HepG2 (cell line): ENCODE measurements around the gene IGFBP6. TPM values are rescaled to one million over a fixed set of nuclear protein-coding genes. Genes with fewer than 3 reads are reported as not detected.
A peak's percentile ranks its signal among the peaks of the same experiment; 100 is the strongest.

Experiments used
- ATAC-seq: fragments of 200-7000 bp; cut with Tn5 transposase; 3 replicates; pipeline ENCODE4 v1.9.1; 2020; ENCODE audit warnings: mild to moderate bottlenecking, moderate library complexity
- BruUV-seq: library from RNA; stranded (reverse); fragments of 400-500 nt; replicated peaks from 2 replicates; lab custom pipeline; 2021; lab: Mats Ljungman, UMichigan
- CTCF ChIA-PET: fragments of 300-600 bp; formaldehyde crosslinking; extraction: SDS; loops from one replicate; lab custom pipeline; 2021; ENCODE audit warnings: low total read pairs, inconsistent platforms, low intra/inter-chr PET ratio; lab: Yijun Ruan, JAX
- POLR2A ChIA-PET: fragments of 350-600 bp; sonication (Branson Sonifier 250); formaldehyde crosslinking; loops from one replicate; lab custom pipeline; 2020; ENCODE audit warnings: antibody characterized with exemption, inconsistent platforms; lab: Yijun Ruan, JAX
- DNase-seq: peaks from one replicate; pipeline ENCODE4 v3.0.0-alpha.2; 2015; ENCODE audit warnings: low spot score
- FAIRE-seq: peaks from 3 replicates; lab custom pipeline; 2011; peaks lifted over from hg19 to GRCh38; lab: Jason Lieb, UNC
- H2AFZ ChIP-seq: one replicate; pipeline ENCODE4 v1.6.1; 2011; ENCODE audit warnings: low read length, inconsistent platforms
- H3K27ac ChIP-seq: fragments of 300-600 bp; 3 replicates; pipeline ENCODE4 v1.8.0; 2011; ENCODE audit warnings: mixed run types, mild to moderate bottlenecking, mixed read lengths, low read length, inconsistent platforms; ENCODE audit not compliant: insufficient read depth; ENCODE audit errors: extremely low read length
- H3K27me3 ChIP-seq, 2 experiments: fragments of 200-600 bp in 1 of 2; 2 replicates in 1 of 2; 3 replicates in 1 of 2; pipeline versions ENCODE4 v1.6.0 to v1.8.0; 2011; ENCODE audit warnings: low read length in 2 of 2, mild to moderate bottlenecking in 2 of 2, moderate library complexity in 2 of 2, inconsistent platforms in 1 of 2; ENCODE audit not compliant: insufficient read depth in 2 of 2, control insufficient read depth in 1 of 2
- H3K36me3 ChIP-seq, 2 experiments: fragments of 200-600 bp in 1 of 2; replicated peaks in 1 of 2; 2 replicates in 1 of 2; 3 replicates in 1 of 2; pipeline versions ENCODE4 v1.5.1 to v1.8.0; 2011; ENCODE audit warnings: low read length in 2 of 2, inconsistent platforms in 1 of 2; ENCODE audit not compliant: insufficient read depth in 2 of 2, control insufficient read depth in 1 of 2
- H3K4me1 ChIP-seq: 2 replicates; pipeline ENCODE4 v1.5.1; 2012; ENCODE audit warnings: low read length, inconsistent platforms; ENCODE audit not compliant: insufficient read depth
- H3K4me2 ChIP-seq: 2 replicates; pipeline ENCODE4 v1.6.0; 2011; ENCODE audit warnings: low read depth, low read length, inconsistent platforms
- H3K4me3 ChIP-seq, 3 experiments: fragments of 200-600 bp in 1 of 3; sonication (generic), shearing (Covaris generic) in 1 of 3; replicated peaks in 1 of 3; 2 replicates each; pipeline ENCODE4 v1.5.1; 2011 to 2016; ENCODE audit warnings: low read length in 3 of 3, inconsistent platforms in 2 of 3, low read depth in 2 of 3, mild to moderate bottlenecking in 2 of 3, control low read depth in 1 of 3, mixed read lengths in 1 of 3; ENCODE audit not compliant: insufficient read depth in 1 of 3
- H3K79me2 ChIP-seq: one replicate; pipeline ENCODE4 v1.6.1; 2011; ENCODE audit warnings: low read length, inconsistent platforms; ENCODE audit not compliant: insufficient read depth
- H3K9ac ChIP-seq: 2 replicates; pipeline ENCODE4 v1.6.0; 2011; ENCODE audit warnings: mild to moderate bottlenecking, low read depth, low read length, inconsistent platforms; ENCODE audit not compliant: insufficient read depth
- H3K9me3 ChIP-seq: 2 replicates; pipeline ENCODE4 v1.5.1; 2012; ENCODE audit warnings: mild to moderate bottlenecking, low read length
- H4K20me1 ChIP-seq: 2 replicates; pipeline ENCODE4 v1.6.0; 2011; ENCODE audit warnings: inconsistent platforms, mild to moderate bottlenecking, low read length, moderate library complexity; ENCODE audit not compliant: insufficient read depth
- DPF2 ChIP-seq: sonication (generic); formaldehyde crosslinking; IDR thresholded peaks from 2 replicates; pipeline ENCODE4 v1.4.0; 2020; ENCODE audit warnings: mild to moderate bottlenecking, low read depth, missing genetic modification reagents, borderline replicate concordance
- HMGXB4 ChIP-seq, 2 experiments: sonication (generic) in 1 of 2; formaldehyde crosslinking in 1 of 2; IDR thresholded peaks; 2 replicates each; pipeline versions ENCODE4 v1.4.0 to v1.6.1; 2018 to 2020; ENCODE audit warnings: missing genetic modification reagents in 2 of 2, borderline replicate concordance in 1 of 2, low read depth in 1 of 2, mild to moderate bottlenecking in 1 of 2, missing biosample characterization in 1 of 2
- NFKBIZ ChIP-seq: IDR thresholded peaks from 2 replicates; pipeline ENCODE4 v1.6.1; 2018; ENCODE audit warnings: missing genetic modification reagents, missing compliant biosample characterization
- PAF1 ChIP-seq: IDR thresholded peaks from 2 replicates; pipeline ENCODE4 v1.6.1; 2016; ENCODE audit warnings: missing genetic modification reagents, missing compliant biosample characterization
- RAD21 ChIP-seq: fragments of 450-650 bp; formaldehyde crosslinking; IDR thresholded peaks from 2 replicates; pipeline ENCODE4 v1.5.0; 2020; ENCODE audit warnings: mild to moderate bottlenecking
- SMYD3 ChIP-seq: sonication (generic); formaldehyde crosslinking; IDR thresholded peaks from 2 replicates; pipeline ENCODE4 v1.8.1; 2023; ENCODE audit warnings: mild to moderate bottlenecking, missing genetic modification reagents
- SP140L ChIP-seq: sonication (generic); formaldehyde crosslinking; IDR thresholded peaks from 2 replicates; pipeline ENCODE4 v1.4.0; 2020; ENCODE audit warnings: missing genetic modification reagents, borderline replicate concordance
- ZFAT ChIP-seq: sonication (generic); formaldehyde crosslinking; conservative IDR thresholded peaks from 2 replicates; pipeline ENCODE4 v1.8.1; 2023; ENCODE audit warnings: missing genetic modification reagents, inconsistent platforms
- ZNF274 ChIP-seq: sonication (generic); formaldehyde crosslinking; IDR thresholded peaks from 2 replicates; pipeline ENCODE4 v1.5.1; 2020; ENCODE audit warnings: mild to moderate bottlenecking, missing genetic modification reagents
- ZNF501 ChIP-seq: sonication (generic); formaldehyde crosslinking; IDR thresholded peaks from 2 replicates; pipeline ENCODE4 v1.5.1; 2020; ENCODE audit warnings: mild to moderate bottlenecking, moderate library complexity, missing genetic modification reagents
- ZSCAN20 ChIP-seq: sonication (generic); formaldehyde crosslinking; IDR thresholded peaks from 2 replicates; pipeline ENCODE4 v1.4.0; 2020; ENCODE audit warnings: missing genetic modification reagents, mild to moderate bottlenecking, borderline replicate concordance
- WGBS: methylation state at CpG from one replicate; pipeline ENCODE4 v1.1.6; 2017; ENCODE audit warnings: low lambda C conversion rate; 5-methylcytosine and 5-hydroxymethylcytosine counted together
- in situ Hi-C: cut with HindIII; loops from 2 replicates; pipeline ENCODE4 v1.10.0; 2017; ENCODE audit warnings: low pct_unique_long_range_greater_than_20kb; ENCODE audit not compliant: extremely low pct_ligation_motif_present
- intact Hi-C: fragments of 100-400 bp; cut with micrococcal nuclease; formaldehyde crosslinking; loops from one replicate; pipeline ENCODE4 v1.10.0; 2022; ENCODE audit not compliant: unreplicated experiment
- polyA plus RNA-seq, 8 experiments: library from polyadenylated mRNA; depleted of rRNA in 3 of 8; stranded (reverse) in 7 of 8; unstranded in 1 of 8; fragments of >200 nt; fragmentation: Illumina TruSeq in 4 of 8; extraction: Trizol in 4 of 8; gene quantifications; 2 replicates each; pipeline versions ENCODE4 v1.2.1 to v1.2.3, GENCODE V29; 2011 to 2016; ENCODE audit warnings: low read depth in 4 of 8, missing spikeins in 1 of 8, mixed read lengths in 1 of 8; ENCODE audit not compliant: insufficient read depth in 1 of 8
- total RNA-seq, 5 experiments: library from RNA; depleted of rRNA; stranded (reverse); fragments of >200 nt; fragmentation: Illumina TruSeq; extraction: Trizol; gene quantifications; 2 replicates each; pipeline ENCODE4 v1.2.3, GENCODE V29; 2016; ENCODE audit warnings: low read depth in 1 of 5
- TF ChIP-seq, protein P1 (sequence below): sonication (generic); formaldehyde crosslinking; IDR thresholded peaks from 2 replicates; pipeline ENCODE4 v1.4.0; 2020; ENCODE audit warnings: missing genetic modification reagents, mild to moderate bottlenecking, borderline replicate concordance
- TF ChIP-seq, protein P2 (sequence below): sonication (generic); formaldehyde crosslinking; IDR thresholded peaks from 2 replicates; pipeline ENCODE4 v1.4.0; 2020; ENCODE audit warnings: missing genetic modification reagents
- TF ChIP-seq, protein P3 (sequence below): sonication (generic); formaldehyde crosslinking; IDR thresholded peaks from 2 replicates; pipeline ENCODE4 v1.4.0; 2020; ENCODE audit warnings: missing genetic modification reagents, borderline replicate concordance

IGFBP6 gene
- total and polyA plus RNA-seq, 2 of the 13 experiments (the other 11 are each of a cell fraction or from before 2014, with no cell fraction given): 3.9 to 25.2 TPM

DNA sequence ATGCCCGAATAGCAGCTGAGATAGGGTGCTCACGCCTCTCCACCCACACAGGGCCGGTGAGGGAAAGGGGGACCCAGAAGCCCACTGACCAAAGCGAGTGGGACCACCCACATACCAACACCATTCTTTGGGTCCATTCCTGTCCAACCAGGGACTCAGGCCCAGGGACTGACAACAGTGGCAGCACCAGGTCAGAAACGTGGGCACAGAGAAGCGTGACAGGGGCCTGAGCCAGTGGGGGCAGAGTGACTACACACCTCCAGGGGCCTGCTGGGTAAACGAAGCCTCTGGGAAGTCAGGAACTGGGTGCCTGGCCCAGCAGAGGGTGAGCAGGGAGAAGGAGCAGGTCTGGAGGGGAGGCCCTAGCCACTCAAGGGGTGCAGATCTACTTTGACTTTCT lies 32.0 kb upstream of the IGFBP6 start (continued):
- TF ChIP-seq, protein P1, sequence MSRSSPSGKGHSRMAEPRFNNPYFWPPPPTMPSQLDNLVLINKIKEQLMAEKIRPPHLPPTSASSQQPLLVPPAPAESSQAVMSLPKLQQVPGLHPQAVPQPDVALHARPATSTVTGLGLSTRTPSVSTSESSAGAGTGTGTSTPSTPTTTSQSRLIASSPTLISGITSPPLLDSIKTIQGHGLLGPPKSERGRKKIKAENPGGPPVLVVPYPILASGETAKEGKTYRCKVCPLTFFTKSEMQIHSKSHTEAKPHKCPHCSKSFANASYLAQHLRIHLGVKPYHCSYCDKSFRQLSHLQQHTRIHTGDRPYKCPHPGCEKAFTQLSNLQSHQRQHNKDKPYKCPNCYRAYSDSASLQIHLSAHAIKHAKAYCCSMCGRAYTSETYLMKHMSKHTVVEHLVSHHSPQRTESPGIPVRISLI: no peak
- TF ChIP-seq ZFAT (CRISPR knock-in tag) (no peak), DPF2 (CRISPR knock-in tag) (no peak), NFKBIZ (CRISPR knock-in tag) (no peak), SMYD3 (CRISPR knock-in tag) (no peak)

DNA sequence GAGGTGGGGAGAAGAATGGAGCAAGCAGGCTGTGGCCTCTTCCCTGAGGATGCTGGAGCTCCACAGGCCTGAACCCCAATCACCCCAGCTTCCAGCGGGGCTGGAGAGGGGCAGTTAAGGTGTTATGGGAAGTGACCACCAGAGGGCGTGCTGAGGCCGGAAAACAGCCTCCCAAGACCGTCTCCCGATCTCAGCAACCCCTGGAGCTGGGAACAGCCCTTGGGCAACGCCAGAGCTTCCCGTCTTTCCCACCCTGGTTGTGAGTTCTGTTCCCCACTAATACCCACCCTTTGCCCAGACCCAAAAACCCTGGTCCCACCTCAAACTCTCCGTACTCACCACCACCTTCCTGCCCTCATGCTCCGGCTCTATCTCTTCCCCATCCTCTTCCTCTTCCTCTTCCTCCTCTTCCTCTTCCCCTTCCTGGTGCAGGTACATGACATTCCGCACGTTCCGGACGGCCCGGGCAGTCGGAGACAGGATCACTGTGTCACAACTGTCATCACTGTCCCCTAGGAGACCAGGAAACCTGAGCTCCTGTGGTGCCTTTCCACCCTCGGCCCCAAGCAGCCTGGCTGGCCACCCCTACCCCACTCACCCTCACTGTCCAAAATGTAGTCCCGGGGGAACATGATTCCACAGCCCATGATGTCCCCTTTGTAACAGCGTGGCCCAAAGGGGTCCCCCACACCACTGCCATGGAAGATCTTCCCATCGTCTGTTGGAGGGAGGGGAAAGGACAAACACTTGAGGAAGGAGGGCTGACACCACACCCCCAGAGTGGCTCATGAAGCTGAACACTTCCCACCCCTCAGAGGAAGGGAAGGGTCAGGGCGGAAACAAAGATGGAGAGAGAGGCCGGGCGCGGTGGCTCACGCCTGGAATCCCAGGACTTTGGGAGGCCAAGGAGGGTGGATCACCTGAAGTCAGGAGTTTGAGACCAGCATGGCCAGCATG lies 31.2 kb upstream of the IGFBP6 start:
- intact Hi-C loops (loop anchor here (1.0 kb wide), 2 partner anchors 33 to 131 kb away; no protein-coding TSS in a partner anchor), in situ Hi-C loops (no loop called here)
- Histone ChIP-seq H3K4me2 (no peak overlapping the region), H3K27ac (no peak overlapping the region), H3K4me3 (no peak overlapping the region), H3K9me3 (no peaks in the 10 kb centered on the region), H3K9ac (no peak overlapping the region), H3K36me3 (peaks cover 0 to 18% of the 10 kb centered on the region in 2 experiments; a peak in 2 of 5 replicates), H3K4me1 (peaks cover 25% of the 10 kb centered on the region), H2AFZ (no peak overlapping the region), H3K27me3 (no peaks in the 10 kb centered on the region), H4K20me1 (no peaks in the 10 kb centered on the region), H3K79me2 (no peaks in the 10 kb centered on the region)
- 65% methylated on average over 19 of the region's 24 CpGs for WGBS
- peak; percentile 72 for FAIRE-seq
- ChIA-PET CTCF (interaction anchor here (1.4 to 2.3 kb wide), 2 partner anchors 33 to 124 kb away, joined by 4 to 36 read pairs; no protein-coding TSS in a partner anchor), POLR2A (interaction anchor here (0.8 to 4.6 kb wide), 14 partner anchors 11 to 255 kb away, joined by 3 to 47 read pairs (median 6); partner anchors contain the start of genes AAAS, CSAD, SOAT2 and SPRYD3)
- DNase-seq: peak; percentile 57
- ATAC-seq: peak; percentile 66
- BruUV-seq: no TSS peak
- TF ChIP-seq ZSCAN20 (CRISPR knock-in tag) (no peak), PAF1 (CRISPR knock-in tag) (no peak), ZNF501 (CRISPR knock-in tag) (0 out of 2 replicates have a peak, but pooled peaks have one; percentile 24), ZNF274 (CRISPR knock-in tag) (0 out of 2 replicates have a peak, but pooled peaks have one; percentile 47), RAD21 (peak; percentile 95), SP140L (CRISPR knock-in tag) (no peak), HMGXB4 (CRISPR knock-in tag; IDR thresholded peaks at IDR 0.05; ENCODE audit: borderline replicate concordance in 1 of 2, low read depth in 1 of 2) (0 out of 4 replicates have a peak, but pooled peaks of 1 of the 2 experiments have one; percentile 40)
- TF ChIP-seq, protein P2, sequence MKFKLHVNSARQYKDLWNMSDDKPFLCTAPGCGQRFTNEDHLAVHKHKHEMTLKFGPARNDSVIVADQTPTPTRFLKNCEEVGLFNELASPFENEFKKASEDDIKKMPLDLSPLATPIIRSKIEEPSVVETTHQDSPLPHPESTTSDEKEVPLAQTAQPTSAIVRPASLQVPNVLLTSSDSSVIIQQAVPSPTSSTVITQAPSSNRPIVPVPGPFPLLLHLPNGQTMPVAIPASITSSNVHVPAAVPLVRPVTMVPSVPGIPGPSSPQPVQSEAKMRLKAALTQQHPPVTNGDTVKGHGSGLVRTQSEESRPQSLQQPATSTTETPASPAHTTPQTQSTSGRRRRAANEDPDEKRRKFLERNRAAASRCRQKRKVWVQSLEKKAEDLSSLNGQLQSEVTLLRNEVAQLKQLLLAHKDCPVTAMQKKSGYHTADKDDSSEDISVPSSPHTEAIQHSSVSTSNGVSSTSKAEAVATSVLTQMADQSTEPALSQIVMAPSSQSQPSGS (CRISPR knock-in tag): peak; percentile 40; the same call in 1 of the 2 replicates
- TF ChIP-seq, protein P3, sequence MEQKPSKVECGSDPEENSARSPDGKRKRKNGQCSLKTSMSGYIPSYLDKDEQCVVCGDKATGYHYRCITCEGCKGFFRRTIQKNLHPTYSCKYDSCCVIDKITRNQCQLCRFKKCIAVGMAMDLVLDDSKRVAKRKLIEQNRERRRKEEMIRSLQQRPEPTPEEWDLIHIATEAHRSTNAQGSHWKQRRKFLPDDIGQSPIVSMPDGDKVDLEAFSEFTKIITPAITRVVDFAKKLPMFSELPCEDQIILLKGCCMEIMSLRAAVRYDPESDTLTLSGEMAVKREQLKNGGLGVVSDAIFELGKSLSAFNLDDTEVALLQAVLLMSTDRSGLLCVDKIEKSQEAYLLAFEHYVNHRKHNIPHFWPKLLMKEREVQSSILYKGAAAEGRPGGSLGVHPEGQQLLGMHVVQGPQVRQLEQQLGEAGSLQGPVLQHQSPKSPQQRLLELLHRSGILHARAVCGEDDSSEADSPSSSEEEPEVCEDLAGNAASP (CRISPR knock-in tag): peak; percentile 39; the same call in 1 of the 2 replicates
